ENCODE measurements around the gene MSI2.

Gene MSI2

DNA sequence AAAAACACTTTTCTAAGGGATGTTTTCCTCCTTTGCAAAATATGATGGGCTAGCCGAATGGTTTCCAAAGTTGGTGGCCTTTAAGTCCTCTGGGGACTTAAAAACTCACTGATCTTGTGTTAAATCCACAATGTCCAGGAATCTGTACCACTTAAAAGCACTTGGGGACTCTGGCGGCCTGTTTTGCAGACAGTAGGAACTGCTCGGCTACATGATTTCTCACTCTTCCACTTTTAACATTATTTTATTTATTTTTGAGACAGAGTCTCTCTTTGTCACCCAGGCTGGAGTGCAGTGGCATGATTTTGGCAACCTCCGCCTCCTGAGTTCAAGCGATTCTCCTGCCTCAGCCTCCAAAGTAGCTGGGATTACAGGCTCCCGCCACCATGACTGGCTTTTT is 9.1 kb upstream of the MSI2 start:
- Histone ChIP-seq H4K20me1 (ENCODE audit: control insufficient read depth, insufficient read depth, low read depth, low read length) (no peaks in the 10 kb centered on the region), H3K4me3 (ENCODE audit: low read length) (no peak overlapping the region), H3K9me2 (replicated peaks; ENCODE audit: control insufficient read depth, low read length) (no peaks in the 10 kb centered on the region), H3F3A (ENCODE audit: control insufficient read depth, insufficient read depth) (no peaks in the 10 kb centered on the region), H3K4me1 (ENCODE audit: control insufficient read depth, low read length) (peaks cover 9% of the 10 kb centered on the region), H3K4me2 (ENCODE audit: low read length) (no peak overlapping the region), H3K27me3 (ENCODE audit: control insufficient read depth, low read length) (no peaks in the 10 kb centered on the region), H3K79me2 (ENCODE audit: control insufficient read depth, low read length) (no peaks in the 10 kb centered on the region), H3K9me3 (ENCODE audit: control insufficient read depth, insufficient read depth, low read length) (peaks cover 19% of the 10 kb centered on the region; the same call in 1 of the 2 replicates), H3K36me3 (ENCODE audit: control insufficient read depth, low read length) (no peaks in the 10 kb centered on the region), H3K27ac (ENCODE audit: low read depth, low read length) (no peak overlapping the region)
- TF ChIP-seq EZH2phosphoT487 (IDR thresholded peaks at IDR 0.05; ENCODE audit: borderline replicate concordance, low read length), result no peak
- TF ChIP-seq, protein P1, sequence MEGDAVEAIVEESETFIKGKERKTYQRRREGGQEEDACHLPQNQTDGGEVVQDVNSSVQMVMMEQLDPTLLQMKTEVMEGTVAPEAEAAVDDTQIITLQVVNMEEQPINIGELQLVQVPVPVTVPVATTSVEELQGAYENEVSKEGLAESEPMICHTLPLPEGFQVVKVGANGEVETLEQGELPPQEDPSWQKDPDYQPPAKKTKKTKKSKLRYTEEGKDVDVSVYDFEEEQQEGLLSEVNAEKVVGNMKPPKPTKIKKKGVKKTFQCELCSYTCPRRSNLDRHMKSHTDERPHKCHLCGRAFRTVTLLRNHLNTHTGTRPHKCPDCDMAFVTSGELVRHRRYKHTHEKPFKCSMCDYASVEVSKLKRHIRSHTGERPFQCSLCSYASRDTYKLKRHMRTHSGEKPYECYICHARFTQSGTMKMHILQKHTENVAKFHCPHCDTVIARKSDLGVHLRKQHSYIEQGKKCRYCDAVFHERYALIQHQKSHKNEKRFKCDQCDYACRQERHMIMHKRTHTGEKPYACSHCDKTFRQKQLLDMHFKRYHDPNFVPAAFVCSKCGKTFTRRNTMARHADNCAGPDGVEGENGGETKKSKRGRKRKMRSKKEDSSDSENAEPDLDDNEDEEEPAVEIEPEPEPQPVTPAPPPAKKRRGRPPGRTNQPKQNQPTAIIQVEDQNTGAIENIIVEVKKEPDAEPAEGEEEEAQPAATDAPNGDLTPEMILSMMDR (IDR thresholded peaks at IDR 0.05; ENCODE audit: low read depth, low read length, poor library complexity, severe bottlenecking), result no peak

DNA sequence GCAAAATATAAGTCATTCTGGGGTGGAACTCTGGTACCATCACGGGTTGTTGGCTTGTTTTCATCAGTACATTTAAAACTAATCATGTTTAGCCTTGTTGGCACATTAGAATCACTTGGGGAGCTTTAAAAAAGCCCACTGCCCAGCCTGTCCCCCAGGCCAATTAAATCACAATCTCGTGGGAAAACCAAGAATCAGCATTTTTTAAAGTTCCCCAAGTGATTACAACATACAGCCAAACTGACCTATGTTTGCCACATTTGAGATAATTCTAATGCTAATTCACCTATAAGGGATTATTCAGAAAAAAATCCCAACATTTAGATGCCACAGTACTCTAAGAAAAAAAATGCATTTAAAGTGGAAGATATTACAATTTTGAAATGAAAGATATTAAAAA is 8.4 kb upstream of the MSI2 start:
- no peak overlapping the region for H3K4me3 ChIP-seq (ENCODE audit: low read length)
- H3K27me3 ChIP-seq (ENCODE audit: control insufficient read depth, low read length), result no peaks in the 10 kb centered on the region
- no peaks in the 10 kb centered on the region for H3K36me3 ChIP-seq (ENCODE audit: control insufficient read depth, low read length)
- no peak for TF ChIP-seq EZH2phosphoT487 (IDR thresholded peaks at IDR 0.05; ENCODE audit: borderline replicate concordance, low read length)
- TF ChIP-seq, protein P1 (IDR thresholded peaks at IDR 0.05; ENCODE audit: low read depth, low read length, poor library complexity, severe bottlenecking), result no peak
- peaks cover 19% of the 10 kb centered on the region; the same call in 1 of the 2 replicates for H3K9me3 ChIP-seq (ENCODE audit: control insufficient read depth, insufficient read depth, low read length)
- no peaks in the 10 kb centered on the region for H3K9me2 ChIP-seq (replicated peaks; ENCODE audit: control insufficient read depth, low read length)
- H3K4me2 ChIP-seq (ENCODE audit: low read length), result no peak overlapping the region
- peaks cover 3% of the 10 kb centered on the region for H3F3A ChIP-seq (ENCODE audit: control insufficient read depth, insufficient read depth)
- no peaks in the 10 kb centered on the region for H3K79me2 ChIP-seq (ENCODE audit: control insufficient read depth, low read length)
- H3K4me1 ChIP-seq (ENCODE audit: control insufficient read depth, low read length), result peaks cover 7% of the 10 kb centered on the region
- no peak overlapping the region for H3K27ac ChIP-seq (ENCODE audit: low read depth, low read length)
- H4K20me1 ChIP-seq (ENCODE audit: control insufficient read depth, insufficient read depth, low read depth, low read length), result no peaks in the 10 kb centered on the region

GRCh38 chr17:57249520-57249919 is 6.8 kb upstream of the MSI2 start:
- Histone ChIP-seq H3K4me2 (ENCODE audit: low read length) (no peak overlapping the region), H3K9me3 (ENCODE audit: control insufficient read depth, insufficient read depth, low read length) (peaks cover 19% of the 10 kb centered on the region; the same call in 1 of the 2 replicates), H3K27ac (ENCODE audit: low read depth, low read length) (no peak overlapping the region), H3K36me3 (ENCODE audit: control insufficient read depth, low read length) (no peaks in the 10 kb centered on the region), H3K27me3 (ENCODE audit: control insufficient read depth, low read length) (no peaks in the 10 kb centered on the region), H3F3A (ENCODE audit: control insufficient read depth, insufficient read depth) (peaks cover 13% of the 10 kb centered on the region), H3K9me2 (replicated peaks; ENCODE audit: control insufficient read depth, low read length) (no peaks in the 10 kb centered on the region), H3K79me2 (ENCODE audit: control insufficient read depth, low read length) (no peaks in the 10 kb centered on the region), H4K20me1 (ENCODE audit: control insufficient read depth, insufficient read depth, low read depth, low read length) (no peaks in the 10 kb centered on the region), H3K4me1 (ENCODE audit: control insufficient read depth, low read length) (no peaks in the 10 kb centered on the region), H3K4me3 (ENCODE audit: low read length) (no peak overlapping the region)
- TF ChIP-seq EZH2phosphoT487 (IDR thresholded peaks at IDR 0.05; ENCODE audit: borderline replicate concordance, low read length), result no peak
- TF ChIP-seq, protein P1 (IDR thresholded peaks at IDR 0.05; ENCODE audit: low read depth, low read length, poor library complexity, severe bottlenecking), result no peak

Measured in DOHH2 (cell line).